ENCODE results near the gene CASKIN1. TPM values are rescaled to one million over a fixed set of nuclear protein-coding genes. Genes with fewer than 3 reads are reported as not detected.

The CASKIN1 gene
- total and polyA plus RNA-seq, 10 of the 15 experiments (the other 5 are each of a cell fraction or from before 2014, with no cell fraction given) = 0.03 to 0.33 (median 0.11) TPM; not detected in 5

DNA sequence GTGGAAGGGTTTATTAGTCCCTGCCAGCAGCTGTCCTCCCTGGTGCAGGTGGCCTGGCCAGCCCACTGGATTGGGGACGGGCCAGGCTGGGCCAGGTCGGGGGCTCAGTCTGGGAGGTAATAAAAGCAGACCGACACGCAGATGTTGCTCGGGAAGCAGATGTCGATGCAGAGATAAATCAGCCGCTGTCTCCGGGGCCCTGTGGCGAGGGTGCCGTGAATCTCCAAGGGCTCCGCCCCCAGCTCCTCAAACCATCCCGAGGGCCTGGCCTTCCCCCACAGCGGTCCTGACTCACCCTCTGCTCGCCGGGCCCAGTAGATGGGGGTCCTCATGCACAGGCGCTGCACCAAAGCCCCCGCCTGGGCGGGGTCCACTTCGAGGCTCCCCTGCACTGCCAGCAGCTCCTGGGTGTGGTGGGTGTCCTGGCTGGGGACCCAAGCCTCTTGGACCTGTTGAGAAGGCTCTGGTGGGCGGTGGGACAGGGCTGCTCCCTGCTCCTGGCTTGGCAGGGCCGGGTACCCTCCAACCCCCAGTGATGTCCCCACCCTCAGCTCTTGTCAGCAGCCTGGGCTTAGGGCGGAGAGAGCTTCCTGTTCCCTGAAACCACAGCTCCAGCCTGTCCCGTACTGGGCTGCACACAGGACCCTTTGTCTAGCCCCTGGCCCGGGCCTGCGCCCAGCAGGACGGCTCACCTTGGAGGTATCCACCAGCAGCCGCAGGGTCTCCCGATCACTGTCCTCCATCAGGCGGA is 13.0 kb upstream of the CASKIN1 start:
- no peaks in the 10 kb centered on the region for H3K27me3 ChIP-seq (replicated peaks in 1 of 2; ENCODE audit: control insufficient read depth in 2 of 2, insufficient read depth in 2 of 2, low read length in 1 of 2)
- no peak overlapping the region for H3K27ac ChIP-seq (ENCODE audit: control insufficient read depth, insufficient read depth)
- H4K20me1 ChIP-seq (ENCODE audit: control insufficient read depth, insufficient read depth) = no peaks in the 10 kb centered on the region
- TF ChIP-seq IKZF1 (conservative IDR thresholded peaks at IDR 0.05) (no peak), SIN3A (IDR thresholded peaks at IDR 0.05; ENCODE audit: low read depth, low read length) (no peak), BHLHE40 (IDR thresholded peaks at IDR 0.05; ENCODE audit: borderline replicate concordance in 1 of 2, low read depth in 2 of 2, low read length in 1 of 2) (no peak), SREBF1 (IDR thresholded peaks at IDR 0.05; ENCODE audit: low read length) (no peak), NFIC (IDR thresholded peaks at IDR 0.05; ENCODE audit: low read depth, low read length) (no peak)
- TF ChIP-seq, protein P1, sequence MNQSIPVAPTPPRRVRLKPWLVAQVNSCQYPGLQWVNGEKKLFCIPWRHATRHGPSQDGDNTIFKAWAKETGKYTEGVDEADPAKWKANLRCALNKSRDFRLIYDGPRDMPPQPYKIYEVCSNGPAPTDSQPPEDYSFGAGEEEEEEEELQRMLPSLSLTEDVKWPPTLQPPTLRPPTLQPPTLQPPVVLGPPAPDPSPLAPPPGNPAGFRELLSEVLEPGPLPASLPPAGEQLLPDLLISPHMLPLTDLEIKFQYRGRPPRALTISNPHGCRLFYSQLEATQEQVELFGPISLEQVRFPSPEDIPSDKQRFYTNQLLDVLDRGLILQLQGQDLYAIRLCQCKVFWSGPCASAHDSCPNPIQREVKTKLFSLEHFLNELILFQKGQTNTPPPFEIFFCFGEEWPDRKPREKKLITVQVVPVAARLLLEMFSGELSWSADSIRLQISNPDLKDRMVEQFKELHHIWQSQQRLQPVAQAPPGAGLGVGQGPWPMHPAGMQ (IDR thresholded peaks at IDR 0.05; ENCODE audit: borderline replicate concordance) = no peak
- no peak overlapping the region for H2AFZ ChIP-seq (ENCODE audit: control insufficient read depth, low read depth, low read length)
- no peaks in the 10 kb centered on the region for H3K9me3 ChIP-seq (replicated peaks; ENCODE audit: control insufficient read depth, insufficient read depth, low read length)
- CTCF ChIA-PET = no interaction called here
- POLR2A ChIA-PET = no interaction called here
- H3K9ac ChIP-seq (ENCODE audit: control insufficient read depth, insufficient read depth, low read length) = no peak overlapping the region
- no peak overlapping the region for H3K4me3 ChIP-seq
- SMC1A ChIA-PET (ENCODE audit: uncharacterized antibody, unreplicated experiment) = no interaction called here
- intact Hi-C loops (cut with micrococcal nuclease; ENCODE audit: unreplicated experiment) (loop anchor here (5.0 kb wide), 1 partner anchor 43 kb away; the partner anchor contains the start of gene ECI1), in situ Hi-C loops (cut with MboI) (no loop called here)
- no peak overlapping the region for H3K4me2 ChIP-seq (ENCODE audit: control insufficient read depth, insufficient read depth)
- 93% methylated on average over 29 of the region's 29 CpGs for WGBS (ENCODE audit: insufficient coverage, insufficient replicate concordance, low lambda C conversion rate, missing lambda C conversion rate)
- BruUV-seq (replicated peaks) = no TSS peak
- ATAC-seq = no peak
- DNase-seq (ENCODE audit: low read depth, low spot score) = no peak
- no peak for FAIRE-seq
- RAD21 ChIA-PET (ENCODE audit: unreplicated experiment) = no interaction called here
- H3K4me1 ChIP-seq (ENCODE audit: control insufficient read depth, insufficient read depth, low read length) = peaks cover 6% of the 10 kb centered on the region; the same call in 1 of the 2 replicates
- H3K36me3 ChIP-seq (ENCODE audit: control insufficient read depth in 2 of 2, insufficient read depth in 2 of 2, low read length in 1 of 2) = peaks cover 8 to 19% of the 10 kb centered on the region in 2 experiments; a peak in 3 of 4 replicates
- peaks cover 33% of the 10 kb centered on the region for H3K79me2 ChIP-seq (ENCODE audit: control insufficient read depth, insufficient read depth, low read length)
